Measurements from ENCODE around the gene SLC2A11.

GRCh38 chr22:23825246-23825905 is 32.3 kb upstream of the SLC2A11 start:
- TF ChIP-seq, protein P1, sequence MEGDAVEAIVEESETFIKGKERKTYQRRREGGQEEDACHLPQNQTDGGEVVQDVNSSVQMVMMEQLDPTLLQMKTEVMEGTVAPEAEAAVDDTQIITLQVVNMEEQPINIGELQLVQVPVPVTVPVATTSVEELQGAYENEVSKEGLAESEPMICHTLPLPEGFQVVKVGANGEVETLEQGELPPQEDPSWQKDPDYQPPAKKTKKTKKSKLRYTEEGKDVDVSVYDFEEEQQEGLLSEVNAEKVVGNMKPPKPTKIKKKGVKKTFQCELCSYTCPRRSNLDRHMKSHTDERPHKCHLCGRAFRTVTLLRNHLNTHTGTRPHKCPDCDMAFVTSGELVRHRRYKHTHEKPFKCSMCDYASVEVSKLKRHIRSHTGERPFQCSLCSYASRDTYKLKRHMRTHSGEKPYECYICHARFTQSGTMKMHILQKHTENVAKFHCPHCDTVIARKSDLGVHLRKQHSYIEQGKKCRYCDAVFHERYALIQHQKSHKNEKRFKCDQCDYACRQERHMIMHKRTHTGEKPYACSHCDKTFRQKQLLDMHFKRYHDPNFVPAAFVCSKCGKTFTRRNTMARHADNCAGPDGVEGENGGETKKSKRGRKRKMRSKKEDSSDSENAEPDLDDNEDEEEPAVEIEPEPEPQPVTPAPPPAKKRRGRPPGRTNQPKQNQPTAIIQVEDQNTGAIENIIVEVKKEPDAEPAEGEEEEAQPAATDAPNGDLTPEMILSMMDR (IDR thresholded peaks at IDR 0.05 in 4 of 5, conservative IDR thresholded peaks at IDR 0.05 in 1 of 5), result no peak
- TF ChIP-seq POLR2A (IDR thresholded peaks at IDR 0.05), result no peak
